Tibial nerve (tissue), 4 donors: ENCODE data around the gene SLC7A10. TPM values are rescaled to one million over a fixed set of nuclear protein-coding genes. Genes with fewer than 3 reads are reported as not detected.

Source experiments
- DNase-seq, 2 donors: peaks; one replicate each; pipeline ENCODE4 v3.0.0-alpha.2; 2019; ENCODE audit warnings: low spot score in 2 of 2
- H3K27ac ChIP-seq, 4 donors: fragments of 200-600 bp; sonication (generic) in 3 of 4; one replicate each; pipeline ENCODE4 v1.5.1; 2017 to 2019; ENCODE audit warnings: mild to moderate bottlenecking in 1 of 4
- H3K27me3 ChIP-seq, 2 donors: fragments of 200-600 bp; sonication (generic) in 1 of 2; one replicate each; pipeline versions ENCODE4 v1.5.1 to v1.6.0; 2017 to 2019
- H3K36me3 ChIP-seq, 3 donors: fragments of 200-600 bp; sonication (generic); one replicate each; pipeline ENCODE4 v1.5.1; 2018 to 2019
- H3K4me1 ChIP-seq, 4 donors: fragments of 200-600 bp; sonication (generic) in 3 of 4; one replicate each; pipeline ENCODE4 v1.5.1; 2017 to 2019
- H3K4me3 ChIP-seq, 4 donors: fragments of 200-600 bp; sonication (generic) in 3 of 4; one replicate each; pipeline ENCODE4 v1.5.1; 2017 to 2019; ENCODE audit warnings: mild to moderate bottlenecking in 1 of 4, moderate library complexity in 1 of 4
- H3K9me3 ChIP-seq, 4 donors: fragments of 200-600 bp; sonication (generic) in 3 of 4; one replicate each; pipeline ENCODE4 v1.5.1; 2017 to 2019
- EP300 ChIP-seq, 2 donors: sonication (generic); formaldehyde crosslinking; IDR thresholded peaks; one replicate each; pipeline ENCODE4 v1.6.1; 2017; ENCODE audit warnings: antibody characterized with exemption in 2 of 2, mild to moderate bottlenecking in 1 of 2
- POLR2A ChIP-seq, 2 donors: fragments of 450-650 bp; IDR thresholded peaks; one replicate each; pipeline ENCODE4 v1.6.1; 2017; ENCODE audit warnings: antibody characterized with exemption in 2 of 2, mild to moderate bottlenecking in 2 of 2, moderate library complexity in 2 of 2
- WGBS, 2 donors: methylation state at CpG; one replicate each; pipeline ENCODE4 v1.1.5; 2018; 5-methylcytosine and 5-hydroxymethylcytosine counted together
- total RNA-seq, 4 donors: library from RNA; depleted of rRNA; stranded (reverse); fragments of >200 nt; gene quantifications; one replicate each; pipeline ENCODE4 v1.1.0, GENCODE V29; 2016
- TF ChIP-seq, protein P1 (sequence below), 5 experiments: fragments of 200-600 bp in 3 of 5; fragments of 450-650 bp in 2 of 5; sonication (generic) in 3 of 5; IDR thresholded peaks; one replicate each; pipeline ENCODE4 v1.5.1; 2016 to 2019; ENCODE audit warnings: antibody characterized with exemption in 5 of 5, mild to moderate bottlenecking in 3 of 5, moderate library complexity in 2 of 5

SLC7A10 gene
- total RNA-seq, 4 donors from 2014 or later = 4.3 to 25.8 (median 13.2) TPM

- no peak for DNase-seq
- no peaks in the 10 kb centered on the region for H3K36me3 ChIP-seq
- peaks cover 0 to 7% of the 10 kb centered on the region in 2 donors for H3K27me3 ChIP-seq
Measured at GRCh38 chr19:33219261-33219815, 6.3 kb downstream of the SLC7A10 start.

DNA sequence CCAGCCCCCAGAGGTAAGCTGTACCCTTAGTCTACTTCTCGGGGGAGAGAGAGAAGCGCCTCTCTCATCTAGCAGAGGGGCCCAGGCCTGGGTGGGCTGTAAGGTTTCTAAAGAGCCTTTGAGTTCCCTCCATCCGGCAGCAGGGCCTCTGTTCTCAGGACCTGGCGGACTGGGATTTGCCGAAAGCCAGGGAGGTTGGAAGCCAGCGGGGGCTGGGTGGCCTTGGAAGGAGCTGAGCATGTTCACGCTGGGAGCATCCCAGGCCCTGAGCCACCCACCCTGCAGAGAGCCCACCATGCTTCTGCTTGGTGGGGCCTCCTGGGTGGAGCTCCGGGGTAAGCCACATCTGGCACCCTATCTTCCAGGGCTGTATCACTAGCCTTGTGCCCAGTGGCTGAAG is 7.8 kb downstream of the SLC7A10 start:
- H3K9me3 ChIP-seq = no peaks in the 10 kb centered on the region
- no peak for DNase-seq
- H3K27me3 ChIP-seq = peaks cover 0 to 4% of the 10 kb centered on the region in 2 donors
- 66 to 73% methylated on average over 7 to 8 of the region's 8 CpGs for WGBS, 2 donors
- H3K27ac ChIP-seq = no peak overlapping the region
- peaks cover 0 to 11% (median 3%) of the 10 kb centered on the region in 4 donors for H3K4me1 ChIP-seq
- TF ChIP-seq POLR2A (IDR thresholded peaks at IDR 0.05) = no peak
- H3K4me3 ChIP-seq = no peak overlapping the region
- H3K36me3 ChIP-seq = no peaks in the 10 kb centered on the region

More at GRCh38 chr19:33219261-33219815, 6.3 kb downstream of the SLC7A10 start:
- no peaks in the 10 kb centered on the region for H3K9me3 ChIP-seq
- TF ChIP-seq POLR2A (IDR thresholded peaks at IDR 0.05) (no peak), EP300 (IDR thresholded peaks at IDR 0.05) (peak in 1 of 2 donors; percentile 14)
- TF ChIP-seq, protein P1, sequence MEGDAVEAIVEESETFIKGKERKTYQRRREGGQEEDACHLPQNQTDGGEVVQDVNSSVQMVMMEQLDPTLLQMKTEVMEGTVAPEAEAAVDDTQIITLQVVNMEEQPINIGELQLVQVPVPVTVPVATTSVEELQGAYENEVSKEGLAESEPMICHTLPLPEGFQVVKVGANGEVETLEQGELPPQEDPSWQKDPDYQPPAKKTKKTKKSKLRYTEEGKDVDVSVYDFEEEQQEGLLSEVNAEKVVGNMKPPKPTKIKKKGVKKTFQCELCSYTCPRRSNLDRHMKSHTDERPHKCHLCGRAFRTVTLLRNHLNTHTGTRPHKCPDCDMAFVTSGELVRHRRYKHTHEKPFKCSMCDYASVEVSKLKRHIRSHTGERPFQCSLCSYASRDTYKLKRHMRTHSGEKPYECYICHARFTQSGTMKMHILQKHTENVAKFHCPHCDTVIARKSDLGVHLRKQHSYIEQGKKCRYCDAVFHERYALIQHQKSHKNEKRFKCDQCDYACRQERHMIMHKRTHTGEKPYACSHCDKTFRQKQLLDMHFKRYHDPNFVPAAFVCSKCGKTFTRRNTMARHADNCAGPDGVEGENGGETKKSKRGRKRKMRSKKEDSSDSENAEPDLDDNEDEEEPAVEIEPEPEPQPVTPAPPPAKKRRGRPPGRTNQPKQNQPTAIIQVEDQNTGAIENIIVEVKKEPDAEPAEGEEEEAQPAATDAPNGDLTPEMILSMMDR (IDR thresholded peaks at IDR 0.05) = peak in 2 of 5 experiments; percentile 31 to 40
- H3K27ac ChIP-seq = peak overlapping the region in 1 of 4 donors; percentile 48
- WGBS, 2 donors = 33 to 50% methylated on average over 11 to 12 of the region's 12 CpGs
- H3K4me1 ChIP-seq = peaks cover 0 to 11% (median 3%) of the 10 kb centered on the region in 4 donors
- no peak overlapping the region for H3K4me3 ChIP-seq

- Histone ChIP-seq H3K27me3 (no peaks in the 10 kb centered on the region), H3K9me3 (no peaks in the 10 kb centered on the region), H3K4me3 (no peak overlapping the region), H3K36me3 (no peaks in the 10 kb centered on the region), H3K27ac (no peak overlapping the region), H3K4me1 (peaks cover 0 to 11% (median 3%) of the 10 kb centered on the region in 4 donors)
- DNase-seq = no peak
- TF ChIP-seq POLR2A (IDR thresholded peaks at IDR 0.05) (no peak), EP300 (IDR thresholded peaks at IDR 0.05) (no peak)
- TF ChIP-seq, protein P1 (IDR thresholded peaks at IDR 0.05) = no peak
- WGBS, 2 donors = 70 to 91% methylated on average over 7 to 12 of the region's 12 CpGs
Measured at GRCh38 chr19:33216198-33216830, 9.3 kb downstream of the SLC7A10 start.

GRCh38 chr19:33215438-33216197 is 10.0 kb downstream of the SLC7A10 start:
- WGBS, 2 donors = 92 to 93% methylated on average over 14 to 19 of the region's 19 CpGs
- Histone ChIP-seq H3K4me3 (no peak overlapping the region), H3K9me3 (no peaks in the 10 kb centered on the region), H3K4me1 (peaks cover 0 to 11% (median 3%) of the 10 kb centered on the region in 4 donors), H3K27ac (no peak overlapping the region), H3K27me3 (no peaks in the 10 kb centered on the region), H3K36me3 (no peaks in the 10 kb centered on the region)
- TF ChIP-seq POLR2A (IDR thresholded peaks at IDR 0.05) = no peak
- TF ChIP-seq, protein P1 (IDR thresholded peaks at IDR 0.05) = no peak
- no peak for TF ChIP-seq EP300 (IDR thresholded peaks at IDR 0.05)
- no peak for DNase-seq

DNA sequence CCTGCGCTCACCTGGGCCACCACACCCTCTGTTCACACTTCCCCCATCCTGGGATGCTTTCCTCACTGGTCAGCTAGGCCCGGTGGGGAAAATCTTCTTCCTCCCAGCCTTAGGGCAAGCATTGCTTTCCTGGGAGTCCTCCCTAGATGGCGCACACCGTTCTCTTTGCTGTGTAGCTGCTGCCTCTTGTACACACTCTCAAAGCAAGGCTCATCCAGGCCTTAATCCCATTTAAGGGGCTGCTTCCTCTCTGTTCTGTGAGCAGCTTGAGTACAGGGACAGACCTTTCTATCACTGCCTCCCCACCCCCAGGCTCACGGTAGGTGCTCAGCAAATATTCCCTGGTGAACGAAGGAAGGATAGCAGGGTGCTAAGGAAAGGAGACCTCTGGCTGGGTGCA is 11.1 kb downstream of the SLC7A10 start:
- DNase-seq = no peak
- TF ChIP-seq EP300 (IDR thresholded peaks at IDR 0.05) = no peak
- no peak for TF ChIP-seq POLR2A (IDR thresholded peaks at IDR 0.05)
- TF ChIP-seq, protein P1 (IDR thresholded peaks at IDR 0.05) = no peak
- Histone ChIP-seq H3K4me3 (no peak overlapping the region), H3K27ac (no peak overlapping the region), H3K36me3 (no peaks in the 10 kb centered on the region), H3K4me1 (peaks cover 0 to 13% (median 3%) of the 10 kb centered on the region in 4 donors), H3K27me3 (no peaks in the 10 kb centered on the region), H3K9me3 (no peaks in the 10 kb centered on the region)
- WGBS, 2 donors = 53 to 61% methylated on average over 6 of the region's 6 CpGs
